Activated T-cell treated with anti-CD3 and anti-CD28 coated beads for 1 hour (primary cell): Measurements from ENCODE around the gene ENTPD8.
"Not testable (repeated sequence)": the region's sequence is repeated elsewhere in the genome, so short reads cannot be mapped to it uniquely, and the experiment has no call there.

Source experiments
- DNase-seq: peaks from one replicate; pipeline ENCODE4 v3.0.0-alpha.2; 2020; ENCODE audit warnings: low read depth

The ENTPD8 gene

DNA sequence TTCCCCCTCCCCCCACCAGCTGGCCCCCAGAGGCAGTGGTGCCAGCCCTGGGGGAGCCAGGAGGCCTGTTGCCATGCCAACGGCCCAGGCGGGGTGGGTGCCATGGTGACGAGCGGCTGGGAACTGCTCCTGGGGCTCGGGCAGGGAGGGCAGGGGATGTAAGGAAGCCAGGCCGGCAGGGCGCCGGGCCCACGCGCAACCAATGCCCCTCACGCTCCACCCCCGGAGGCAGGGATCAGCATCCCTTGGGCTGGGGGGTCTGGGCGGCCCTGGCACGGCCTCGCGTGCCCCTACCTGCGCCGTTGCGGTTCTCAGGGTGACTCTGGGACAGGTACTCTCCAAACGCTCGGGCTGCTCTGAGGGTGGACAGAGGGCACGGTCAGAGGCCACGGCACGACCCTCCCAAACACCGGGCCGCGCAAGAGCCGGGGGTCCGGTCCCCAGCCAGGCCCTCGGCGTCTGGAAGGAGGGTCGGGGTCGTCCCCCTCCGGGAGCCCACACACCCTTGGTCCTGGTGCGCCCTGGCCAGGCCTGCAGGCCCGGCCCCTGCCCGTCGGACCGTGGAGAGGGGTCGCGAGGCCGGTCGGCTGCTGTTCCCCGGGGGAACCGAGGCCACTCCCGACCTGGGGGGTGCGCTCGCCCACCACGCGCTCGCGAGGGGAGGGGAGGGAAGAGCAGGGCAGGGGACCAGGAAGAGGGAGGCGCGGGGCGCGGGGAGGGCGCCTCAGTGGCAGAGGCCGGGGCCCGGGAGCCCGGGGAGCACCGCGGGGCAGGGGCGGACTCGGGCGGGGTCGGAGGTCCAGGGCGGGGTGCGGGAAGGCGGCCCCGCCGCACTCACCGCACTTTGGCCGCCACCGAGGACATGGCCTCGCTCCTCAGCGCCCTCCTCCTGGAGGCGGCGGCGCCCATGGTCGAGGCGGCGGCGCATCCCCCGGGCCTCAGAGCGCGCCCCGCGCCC is 17.3 kb upstream of the ENTPD8 start:
- no peak for DNase-seq

DNA sequence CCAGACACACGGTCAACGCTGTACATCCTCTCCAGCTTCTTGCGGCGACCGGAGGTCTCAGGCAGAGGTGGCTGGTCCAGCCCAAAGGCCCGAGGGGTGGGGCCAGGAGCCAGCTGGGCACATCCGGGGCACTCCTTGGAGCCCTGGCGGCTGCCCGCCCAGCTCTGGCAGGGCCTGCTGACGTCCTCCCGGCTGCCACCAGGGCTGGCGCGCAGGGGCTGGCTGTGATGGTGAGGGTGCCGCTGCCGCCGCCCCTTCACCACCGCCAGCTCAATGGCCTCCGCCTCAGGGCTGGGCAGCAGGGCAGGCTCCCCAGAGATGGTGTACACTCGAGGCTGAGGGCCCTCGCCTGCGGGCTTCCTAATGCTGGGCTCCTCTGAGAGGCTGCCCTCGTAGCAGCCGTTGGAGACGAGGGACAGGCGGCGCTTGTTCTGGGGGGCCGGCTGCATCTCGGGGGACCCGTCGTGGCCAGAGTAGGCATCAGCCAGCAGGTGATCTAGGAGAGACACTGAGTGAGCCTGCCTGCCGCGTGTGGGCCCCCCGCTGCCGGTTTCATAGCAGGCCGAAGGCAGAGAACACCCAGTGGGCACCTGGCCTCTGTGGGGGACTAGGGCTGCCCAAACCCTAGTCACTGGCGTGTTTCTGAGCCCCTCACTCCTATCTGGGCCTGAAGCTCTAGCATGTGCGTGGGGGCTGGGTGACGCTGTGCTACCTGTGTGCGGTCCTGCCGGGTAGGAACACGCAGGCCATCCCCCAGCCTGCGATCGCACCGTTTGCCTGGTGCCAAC is 16.4 kb upstream of the ENTPD8 start:
- DNase-seq: no peak

DNA sequence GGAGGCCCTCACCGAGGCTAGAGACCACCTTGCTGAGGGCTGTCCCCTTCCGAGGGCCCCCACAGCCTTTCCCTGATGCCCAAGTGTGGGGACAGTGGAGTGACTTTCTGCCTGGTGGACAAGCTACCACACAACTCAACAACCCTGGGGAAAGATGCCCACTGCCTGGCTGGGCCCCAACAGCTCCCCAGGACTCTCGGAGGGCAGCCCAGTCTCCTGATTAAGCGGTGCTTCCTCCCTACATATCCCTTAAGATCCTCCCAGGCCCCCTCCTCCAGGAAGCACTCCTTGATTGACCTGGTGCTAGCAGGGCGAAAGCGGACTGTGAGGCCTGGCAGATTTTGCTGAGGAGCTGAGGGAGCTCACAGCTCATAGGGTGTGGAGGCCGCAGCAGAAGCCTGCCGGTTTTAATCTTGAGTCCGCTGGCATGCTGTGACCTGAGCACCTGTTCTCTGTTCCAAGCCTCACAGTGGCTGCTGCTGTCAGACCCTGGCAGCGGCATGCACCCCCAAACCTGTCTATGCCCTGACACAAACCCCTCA is 15.8 kb upstream of the ENTPD8 start:
- no peak for DNase-seq

DNA sequence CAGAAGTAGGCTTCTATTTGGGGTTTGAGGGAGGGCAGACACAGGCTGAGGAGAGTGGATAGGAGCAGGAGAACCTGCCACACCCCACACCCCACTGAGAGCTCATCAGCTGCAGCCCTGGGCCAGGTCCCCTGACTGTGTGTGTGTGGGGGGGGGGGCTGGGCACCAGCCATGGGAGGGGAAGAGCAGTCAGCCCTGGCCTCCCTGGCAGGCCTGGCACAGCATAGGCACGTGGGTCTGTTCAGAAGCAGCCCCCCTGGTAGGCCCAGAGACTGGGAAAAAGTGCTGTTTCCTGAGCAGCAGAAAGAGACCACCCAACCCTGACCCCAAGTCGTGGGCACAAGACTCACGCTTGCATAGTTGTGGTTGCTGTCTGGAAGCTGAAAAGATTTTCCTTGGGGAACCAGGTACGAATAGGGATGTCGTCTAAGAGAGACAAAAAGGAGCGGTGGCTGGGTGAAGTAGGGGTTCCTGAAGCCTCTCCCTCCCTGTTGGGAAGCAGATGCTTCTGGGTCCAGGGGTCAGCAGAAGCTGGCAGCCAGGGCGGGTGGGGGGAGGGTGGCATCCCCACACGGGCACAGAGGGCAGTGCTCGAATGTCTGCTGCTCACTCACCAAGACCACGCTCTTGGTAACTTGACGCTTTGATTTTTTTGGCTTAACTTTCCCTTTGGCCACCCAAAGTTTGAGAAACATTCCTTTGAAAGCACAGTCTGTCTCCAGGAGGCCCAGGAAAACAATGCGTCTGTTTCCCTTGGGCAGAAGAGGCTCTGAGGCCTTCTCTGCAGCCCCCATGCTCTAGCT is 15.1 kb upstream of the ENTPD8 start:
- DNase-seq: no peak

DNA sequence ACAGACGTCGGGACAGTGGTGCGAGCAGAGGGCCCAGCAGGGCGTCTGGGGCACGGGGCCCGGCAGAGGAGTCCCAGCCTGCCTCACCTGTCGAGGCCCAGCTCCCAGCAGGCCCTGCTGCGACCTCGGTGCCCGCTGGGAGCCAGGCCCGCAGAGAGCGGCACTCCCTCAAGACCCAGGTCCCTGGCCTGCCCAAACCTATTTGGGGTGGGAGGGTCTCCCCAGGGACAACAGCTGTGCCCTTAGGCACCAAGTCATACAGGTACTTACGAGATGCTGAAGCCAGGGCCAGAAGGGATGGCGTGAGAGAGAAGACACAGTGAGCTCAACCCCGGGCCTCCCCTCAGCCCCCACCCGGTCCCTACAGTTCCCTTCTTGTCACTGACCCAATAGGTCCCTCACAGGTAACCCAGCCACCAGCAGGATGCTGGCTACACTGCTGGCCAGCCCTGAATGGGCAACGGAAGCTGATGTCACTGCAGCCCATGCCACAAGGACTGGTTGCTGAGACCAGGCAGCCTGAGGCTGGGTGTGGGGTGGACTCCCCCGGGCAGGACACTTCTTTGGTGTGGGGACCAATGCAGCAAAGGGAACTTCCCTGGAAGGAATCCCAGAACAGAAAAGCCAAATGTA is 14.3 kb upstream of the ENTPD8 start:
- no peak for DNase-seq

DNA sequence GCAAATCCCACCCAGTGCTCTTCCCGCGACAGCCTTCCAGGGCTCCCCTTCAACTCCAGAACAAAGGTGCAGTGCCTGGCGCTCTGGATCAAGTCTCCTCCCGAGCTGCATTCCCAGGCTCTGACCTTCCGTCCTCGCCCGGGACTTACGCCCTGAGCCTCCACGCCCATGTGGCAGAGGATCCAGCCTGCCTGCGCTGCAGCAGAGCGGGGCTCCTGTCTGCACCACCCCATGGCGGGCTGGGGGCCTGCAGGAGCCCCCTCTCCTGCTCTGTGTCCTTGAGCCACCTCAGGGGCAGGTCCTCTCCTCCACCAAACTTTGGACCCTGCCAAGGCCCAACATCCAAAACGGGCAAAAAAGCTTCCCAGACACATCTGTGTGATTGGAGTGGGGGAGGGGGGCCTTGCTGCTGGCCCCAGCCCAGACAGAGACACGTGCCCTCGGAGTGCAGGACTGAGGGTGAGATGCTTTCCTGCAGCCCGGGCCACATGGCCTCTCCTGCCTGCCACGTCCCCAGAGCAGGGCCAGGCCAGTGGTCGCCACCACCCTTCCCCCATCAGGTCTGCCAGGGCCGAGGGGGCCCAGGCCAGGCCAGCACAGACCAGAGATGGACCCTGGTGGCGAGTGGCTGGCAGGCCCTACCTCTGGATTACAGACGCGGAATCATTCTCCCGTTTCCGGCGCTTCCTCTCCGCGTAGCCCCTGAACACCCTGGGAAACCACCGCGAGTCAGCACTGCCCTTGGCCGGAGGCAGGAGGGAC is 13.6 kb upstream of the ENTPD8 start:
- no peak for DNase-seq

DNA sequence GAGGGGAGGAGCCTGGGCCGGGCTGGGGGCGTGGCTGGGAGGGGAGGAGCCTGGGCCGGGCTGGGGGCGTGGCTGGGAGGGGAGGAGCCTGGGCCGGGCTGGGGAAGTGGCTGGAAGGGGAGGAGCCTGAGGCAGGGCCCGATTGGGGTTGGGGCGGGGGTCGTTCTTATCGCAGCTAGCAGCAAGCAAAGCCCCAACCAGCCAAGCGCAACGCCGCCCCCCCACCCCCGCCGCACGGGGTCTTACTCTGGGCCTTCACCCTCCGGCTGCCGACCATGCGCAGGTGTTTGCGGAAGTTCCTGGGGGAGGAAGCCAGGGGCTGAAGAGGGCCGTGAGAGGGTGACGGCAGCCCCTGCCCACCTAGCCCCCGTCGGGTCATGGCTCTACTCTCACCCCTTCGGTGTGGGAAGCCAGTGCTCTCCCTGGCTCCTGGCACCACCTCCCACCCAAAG is 13.0 kb upstream of the ENTPD8 start:
- no peak for DNase-seq

DNA sequence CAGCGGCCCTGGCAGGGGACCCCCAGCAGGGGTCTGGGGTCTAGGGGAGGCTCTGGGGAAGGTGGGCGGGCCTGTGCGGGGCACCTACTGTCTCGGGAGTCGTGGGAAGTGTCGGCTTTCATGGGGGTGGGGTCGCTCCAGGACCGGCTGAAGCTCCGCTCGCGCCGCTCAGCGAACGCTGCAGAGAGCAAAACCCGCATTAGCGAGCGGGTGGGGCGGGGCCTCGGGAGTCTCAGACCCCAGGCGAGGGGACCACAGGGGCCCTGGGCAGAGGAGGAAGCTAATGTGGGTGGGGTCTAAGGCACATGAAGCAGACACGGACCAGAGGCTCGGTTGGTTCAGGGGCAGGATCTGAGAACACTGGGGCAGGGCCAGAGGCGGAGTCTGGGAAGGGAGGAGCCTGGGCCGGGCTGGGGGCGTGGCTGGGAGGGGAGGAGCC is 12.5 kb upstream of the ENTPD8 start:
- DNase-seq: peak; percentile 46

DNA sequence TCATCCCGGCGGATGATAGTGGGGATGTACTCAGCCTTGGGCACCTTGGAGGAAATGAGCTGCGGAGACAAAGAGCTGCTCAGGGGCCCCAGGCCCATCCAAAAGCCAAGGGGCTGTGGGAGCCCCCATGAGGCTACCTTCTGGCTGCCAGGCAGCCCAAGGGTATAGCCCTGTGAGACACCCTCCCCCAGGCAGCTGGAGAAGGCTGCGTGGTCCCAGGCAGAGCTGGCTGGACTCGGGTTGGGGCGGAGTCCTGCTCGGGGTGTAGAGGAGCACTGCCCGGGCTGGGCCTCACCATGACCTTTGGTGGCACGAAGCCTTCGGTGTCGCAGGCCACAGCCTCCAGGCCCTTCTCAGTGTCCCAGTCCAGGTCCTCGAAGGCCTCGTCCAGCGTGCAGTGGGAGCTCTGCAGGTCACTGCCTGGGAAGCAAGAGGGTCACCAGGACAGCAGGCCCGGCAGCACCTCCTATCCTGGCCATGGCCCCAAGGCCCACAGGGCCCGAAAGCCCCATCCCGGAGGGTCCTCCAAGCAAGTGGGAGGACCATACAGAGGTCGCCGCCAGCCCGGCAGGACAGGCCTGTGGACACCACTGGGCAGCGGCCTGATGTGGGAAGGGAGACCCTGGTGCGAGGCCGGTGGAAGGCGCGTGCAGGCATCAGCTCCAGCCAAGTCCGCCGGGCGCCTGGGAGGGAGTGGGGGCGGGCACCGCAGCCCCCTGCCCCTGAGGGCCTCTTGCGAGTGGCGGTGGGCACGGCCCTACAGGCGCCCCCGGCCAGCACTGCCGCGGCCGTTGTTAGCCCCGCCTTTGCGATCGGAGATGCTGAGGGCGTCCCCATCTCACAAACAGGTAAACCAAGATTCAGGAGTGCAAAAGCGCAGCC is 11.8 kb upstream of the ENTPD8 start:
- no peak for DNase-seq

DNA sequence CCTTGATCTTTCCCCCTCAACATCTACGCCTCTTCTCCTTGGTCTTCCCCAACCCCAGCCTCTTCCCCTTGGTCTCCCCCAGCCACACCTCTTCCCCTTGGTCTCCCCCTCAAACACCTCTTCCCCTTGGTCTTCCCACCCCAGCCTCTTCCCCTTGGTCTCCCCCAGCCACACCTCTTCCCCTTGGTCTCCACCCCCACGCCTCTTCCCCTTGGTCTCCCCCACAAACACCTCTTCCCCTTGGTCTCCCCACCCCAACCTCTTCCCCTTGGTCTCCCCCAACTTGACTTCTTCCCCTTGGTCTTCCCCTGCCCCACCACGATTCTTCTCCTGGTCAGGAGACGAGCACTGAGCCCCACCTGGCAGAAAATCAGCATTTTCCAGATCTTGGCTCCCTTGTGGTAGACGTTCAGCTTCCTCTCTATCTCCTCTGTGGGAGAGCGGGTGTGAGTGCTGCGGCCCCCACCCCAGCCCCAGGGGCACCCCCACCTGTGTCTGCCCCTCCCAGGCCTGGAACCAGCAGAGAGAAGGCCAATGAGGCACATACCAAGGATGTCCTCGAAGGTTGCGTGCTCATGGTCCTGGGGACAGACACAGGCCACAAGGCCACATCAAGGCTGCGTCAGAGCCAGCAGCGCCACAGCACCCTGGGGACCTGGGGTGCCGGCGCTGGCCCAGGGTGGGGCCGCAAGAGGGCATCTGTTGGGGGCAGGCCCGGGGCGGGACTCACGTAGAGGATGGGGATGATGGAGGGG is 11.0 kb upstream of the ENTPD8 start:
- no peak for DNase-seq

DNA sequence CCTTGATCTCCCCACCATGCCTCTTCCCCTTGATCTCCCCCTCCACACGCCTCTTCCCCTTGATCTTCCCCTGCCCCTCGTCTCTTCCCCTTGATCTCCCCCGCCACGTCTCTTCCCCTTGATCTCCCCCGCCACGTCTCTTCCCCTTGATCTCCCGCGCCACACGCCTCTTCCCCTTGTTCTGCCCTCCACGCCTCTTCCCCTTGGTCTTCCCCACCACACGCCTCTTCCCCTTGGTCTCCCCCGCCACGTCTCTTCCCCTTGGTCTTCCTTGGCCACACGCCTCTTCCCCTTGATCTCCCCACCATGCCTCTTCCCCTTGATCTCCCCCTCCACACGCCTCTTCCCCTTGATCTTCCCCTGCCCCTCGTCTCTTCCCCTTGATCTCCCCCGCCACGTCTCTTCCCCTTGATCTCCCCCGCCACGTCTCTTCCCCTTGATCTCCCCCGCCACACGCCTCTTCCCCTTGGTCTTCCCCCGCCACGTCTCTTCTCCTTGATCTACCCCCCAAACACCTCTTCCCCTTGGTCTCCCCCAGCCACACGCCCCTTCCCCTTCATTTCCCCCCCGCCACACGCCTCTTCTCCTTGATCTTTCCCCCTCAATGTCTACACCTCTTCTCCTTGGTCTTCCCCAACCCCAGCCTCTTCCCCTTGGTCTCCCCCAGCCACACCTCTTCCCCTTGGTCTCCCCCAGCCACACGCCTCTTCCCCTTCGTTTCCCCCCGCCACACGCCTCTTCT is 10.3 kb upstream of the ENTPD8 start:
- DNase-seq: not testable (repeated sequence)

DNA sequence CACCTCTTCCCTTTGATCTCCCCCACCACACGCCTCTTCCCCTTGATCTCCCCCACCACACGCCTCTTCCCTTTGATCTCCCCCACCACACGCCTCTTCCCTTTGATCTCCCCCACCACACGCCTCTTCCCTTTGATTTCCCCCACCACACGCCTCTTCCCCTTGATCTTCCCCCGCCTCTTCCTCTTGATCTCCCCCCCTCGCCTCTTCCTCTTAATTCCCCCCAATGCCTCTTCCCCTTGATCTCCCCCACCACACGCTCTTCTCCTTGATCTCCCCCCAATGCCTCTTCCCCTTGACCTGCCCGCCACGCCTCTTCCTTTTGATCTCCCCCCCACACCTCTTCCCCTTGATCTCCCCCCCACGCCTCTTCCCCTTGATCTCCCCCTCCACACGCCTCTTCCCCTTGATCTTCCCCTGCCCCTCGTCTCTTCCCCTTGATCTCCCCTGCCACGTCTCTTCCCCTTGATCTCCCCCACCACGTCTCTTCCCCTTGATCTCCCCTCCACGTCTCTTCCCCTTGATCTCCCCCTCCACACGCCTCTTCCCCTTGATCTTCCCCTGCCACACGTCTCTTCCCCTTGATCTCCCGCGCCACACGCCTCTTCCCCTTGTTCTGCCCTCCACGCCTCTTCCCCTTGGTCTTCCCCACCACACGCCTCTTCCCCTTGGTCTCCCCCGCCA is 9.5 kb upstream of the ENTPD8 start:
- not testable (repeated sequence) for DNase-seq

DNA sequence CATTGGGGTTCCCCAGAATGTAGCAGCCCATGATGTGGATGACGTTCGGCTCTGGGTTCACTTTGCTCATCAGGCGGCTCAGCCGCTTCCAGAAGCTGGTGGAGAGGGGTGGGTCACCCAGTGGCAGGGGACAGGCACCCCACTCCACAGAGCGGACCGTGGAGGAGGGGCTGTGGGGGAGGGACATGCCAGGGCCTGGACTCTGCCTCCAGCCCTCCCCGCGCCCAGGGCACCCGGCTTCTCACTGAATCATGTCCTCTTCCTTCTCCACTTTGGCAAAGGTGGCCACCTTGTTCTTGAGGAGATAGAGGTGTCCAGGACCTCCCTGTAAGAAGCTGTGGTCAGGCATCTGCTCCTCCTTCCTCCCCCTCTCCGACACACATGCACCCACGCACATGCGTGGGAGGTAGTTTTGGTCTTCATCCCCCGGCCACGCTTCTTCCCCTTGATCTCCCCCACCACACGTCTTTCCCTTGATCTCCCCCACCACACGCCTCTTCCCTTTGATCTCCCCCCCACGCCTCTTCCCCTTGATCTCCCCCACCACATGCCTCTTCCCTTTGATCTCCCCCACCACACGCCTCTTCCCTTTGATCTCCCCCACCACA is 8.9 kb upstream of the ENTPD8 start:
- no peak for DNase-seq

DNA sequence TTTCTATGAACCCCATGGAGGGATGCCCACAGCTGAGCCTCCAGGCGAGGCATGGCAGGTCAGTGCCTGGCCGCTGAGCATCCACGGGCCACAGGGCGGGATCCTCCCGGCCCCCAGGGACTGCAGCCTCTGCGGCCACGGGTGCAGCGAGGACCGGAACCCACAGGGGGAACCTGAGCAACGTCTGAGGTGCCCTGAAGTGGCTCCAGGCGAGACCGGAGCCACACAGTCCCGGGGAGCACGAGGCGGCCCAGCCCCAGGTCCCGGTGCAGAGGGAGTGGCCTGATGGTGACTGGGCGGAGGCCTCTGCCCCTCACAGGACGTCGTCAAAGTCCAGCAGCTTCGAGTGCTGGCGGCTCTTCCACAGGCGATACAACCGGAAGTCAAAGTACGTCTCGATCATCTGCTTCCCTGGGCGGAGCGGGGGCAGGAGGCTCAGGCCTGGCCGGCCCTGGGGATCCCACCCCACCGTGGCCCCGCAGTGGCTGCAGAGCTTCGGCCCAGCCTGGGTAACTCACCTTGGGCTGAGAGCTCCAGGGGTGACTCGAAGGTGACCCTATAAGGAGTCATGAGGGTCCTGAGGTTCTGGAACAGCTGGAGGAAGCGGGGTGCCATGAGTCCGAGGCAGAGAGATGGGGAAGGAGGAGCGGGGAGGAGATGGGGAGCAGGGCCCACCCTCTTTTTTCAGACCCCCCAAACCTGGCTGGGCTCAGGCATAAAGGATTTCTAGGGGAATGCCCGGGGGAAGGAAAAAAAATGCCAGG is 8.1 kb upstream of the ENTPD8 start:
- no peak for DNase-seq

DNA sequence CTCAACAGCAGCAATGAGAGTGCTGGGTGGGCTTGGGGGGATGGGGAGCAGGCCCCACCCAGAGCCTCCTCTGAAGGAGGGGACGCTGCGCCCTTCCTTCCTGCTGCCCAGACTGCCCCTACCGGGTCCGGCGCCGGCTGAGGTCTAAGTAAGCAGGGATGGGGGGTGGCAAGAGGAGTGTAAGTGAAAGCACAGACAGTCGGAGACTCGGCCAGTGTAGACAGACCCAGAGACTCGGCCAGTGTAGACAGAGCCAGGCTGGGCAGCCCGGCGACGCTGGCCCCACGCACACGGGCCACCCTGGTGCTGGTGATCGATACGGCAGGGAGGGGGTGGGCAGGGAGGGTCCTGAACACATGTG is 7.4 kb upstream of the ENTPD8 start:
- DNase-seq: no peak
